RWPE2 (cell line): Measurements from ENCODE around the gene SLC13A3.

ENCODE experiments used
- ATAC-seq: fragments of 200-7000 bp; cut with Tn5 transposase; 3 replicates; pipeline ENCODE4 v1.9.1; 2021; ENCODE audit warnings: low read depth
- DNase-seq: peaks from one replicate; pipeline ENCODE4 v3.0.0-alpha.2; 2020; ENCODE audit warnings: low spot score
- H3K27ac ChIP-seq: fragments of 450-650 bp; 2 replicates; pipeline ENCODE4 v1.5.1; 2017; ENCODE audit warnings: mild to moderate bottlenecking; ENCODE audit not compliant: poor library complexity, severe bottlenecking
- H3K27me3 ChIP-seq: fragments of 250-450 bp; sonication (Bioruptor Pico); 2 replicates; pipeline ENCODE4 v1.5.1; 2021; ENCODE audit warnings: mild to moderate bottlenecking, moderate library complexity; ENCODE audit not compliant: insufficient read depth, poor library complexity, severe bottlenecking
- H3K36me3 ChIP-seq: fragments of 250-450 bp; sonication (Bioruptor Pico); 2 replicates; pipeline ENCODE4 v1.5.1; 2020; ENCODE audit warnings: low read depth, mild to moderate bottlenecking, moderate library complexity
- H3K4me1 ChIP-seq: fragments of 250-450 bp; sonication (Bioruptor Pico); 2 replicates; pipeline ENCODE4 v1.5.1; 2021; ENCODE audit warnings: mild to moderate bottlenecking, moderate library complexity; ENCODE audit not compliant: insufficient read depth, poor library complexity, severe bottlenecking
- H3K4me3 ChIP-seq: fragments of 250-450 bp; sonication (Bioruptor Pico); 2 replicates; pipeline ENCODE4 v1.5.1; 2021; ENCODE audit warnings: mild to moderate bottlenecking, moderate library complexity; ENCODE audit not compliant: severe bottlenecking
- H3K9me3 ChIP-seq: fragments of 250-450 bp; sonication (Bioruptor Pico); 2 replicates; pipeline ENCODE4 v1.5.1; 2021; ENCODE audit warnings: mild to moderate bottlenecking, moderate library complexity; ENCODE audit not compliant: severe bottlenecking
- TF ChIP-seq, protein P1 (sequence below): fragments of 450-650 bp; IDR thresholded peaks from one replicate; pipeline ENCODE4 v1.5.1; 2017; ENCODE audit warnings: mild to moderate bottlenecking, moderate library complexity; ENCODE audit not compliant: poor library complexity, severe bottlenecking

The SLC13A3 gene

DNA sequence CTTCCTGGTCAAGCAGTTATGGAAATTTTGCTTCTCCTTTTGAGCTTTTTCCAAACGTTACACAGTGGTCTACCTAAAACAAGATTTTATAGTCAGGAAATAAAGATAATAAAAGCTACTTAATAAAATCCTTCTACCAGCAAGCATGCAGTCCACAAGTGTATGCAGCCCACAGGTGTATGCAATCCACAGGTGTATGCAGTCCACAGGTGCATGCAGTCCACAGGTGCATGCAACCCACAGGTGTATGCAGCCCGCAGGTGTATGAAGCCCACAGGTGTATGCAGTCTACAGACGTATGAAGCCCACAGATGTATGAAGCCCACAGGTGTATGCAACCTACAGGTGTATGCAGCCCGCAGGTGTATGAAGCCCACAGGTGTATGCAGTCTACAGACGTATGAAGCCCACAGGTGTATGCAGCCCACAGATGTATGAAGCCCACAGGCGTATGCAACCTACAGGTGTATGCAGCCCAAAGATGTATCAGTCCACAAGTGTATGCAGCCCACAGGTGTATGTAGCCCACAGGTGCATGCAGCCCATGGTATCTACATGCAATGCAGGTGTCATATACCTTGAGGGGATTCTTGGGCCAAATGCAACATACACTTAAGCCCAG is 74.4 kb downstream of the SLC13A3 start:
- Histone ChIP-seq H3K4me1 (no peaks in the 10 kb centered on the region), H3K27me3 (no peaks in the 10 kb centered on the region), H3K9me3 (no peaks in the 10 kb centered on the region), H3K27ac (no peak overlapping the region), H3K36me3 (no peaks in the 10 kb centered on the region), H3K4me3 (no peak overlapping the region)
- DNase-seq (peak; percentile 57), ATAC-seq (no peak; the same call in 2 of the 3 replicates)
- TF ChIP-seq, protein P1, sequence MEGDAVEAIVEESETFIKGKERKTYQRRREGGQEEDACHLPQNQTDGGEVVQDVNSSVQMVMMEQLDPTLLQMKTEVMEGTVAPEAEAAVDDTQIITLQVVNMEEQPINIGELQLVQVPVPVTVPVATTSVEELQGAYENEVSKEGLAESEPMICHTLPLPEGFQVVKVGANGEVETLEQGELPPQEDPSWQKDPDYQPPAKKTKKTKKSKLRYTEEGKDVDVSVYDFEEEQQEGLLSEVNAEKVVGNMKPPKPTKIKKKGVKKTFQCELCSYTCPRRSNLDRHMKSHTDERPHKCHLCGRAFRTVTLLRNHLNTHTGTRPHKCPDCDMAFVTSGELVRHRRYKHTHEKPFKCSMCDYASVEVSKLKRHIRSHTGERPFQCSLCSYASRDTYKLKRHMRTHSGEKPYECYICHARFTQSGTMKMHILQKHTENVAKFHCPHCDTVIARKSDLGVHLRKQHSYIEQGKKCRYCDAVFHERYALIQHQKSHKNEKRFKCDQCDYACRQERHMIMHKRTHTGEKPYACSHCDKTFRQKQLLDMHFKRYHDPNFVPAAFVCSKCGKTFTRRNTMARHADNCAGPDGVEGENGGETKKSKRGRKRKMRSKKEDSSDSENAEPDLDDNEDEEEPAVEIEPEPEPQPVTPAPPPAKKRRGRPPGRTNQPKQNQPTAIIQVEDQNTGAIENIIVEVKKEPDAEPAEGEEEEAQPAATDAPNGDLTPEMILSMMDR = no peak

DNA sequence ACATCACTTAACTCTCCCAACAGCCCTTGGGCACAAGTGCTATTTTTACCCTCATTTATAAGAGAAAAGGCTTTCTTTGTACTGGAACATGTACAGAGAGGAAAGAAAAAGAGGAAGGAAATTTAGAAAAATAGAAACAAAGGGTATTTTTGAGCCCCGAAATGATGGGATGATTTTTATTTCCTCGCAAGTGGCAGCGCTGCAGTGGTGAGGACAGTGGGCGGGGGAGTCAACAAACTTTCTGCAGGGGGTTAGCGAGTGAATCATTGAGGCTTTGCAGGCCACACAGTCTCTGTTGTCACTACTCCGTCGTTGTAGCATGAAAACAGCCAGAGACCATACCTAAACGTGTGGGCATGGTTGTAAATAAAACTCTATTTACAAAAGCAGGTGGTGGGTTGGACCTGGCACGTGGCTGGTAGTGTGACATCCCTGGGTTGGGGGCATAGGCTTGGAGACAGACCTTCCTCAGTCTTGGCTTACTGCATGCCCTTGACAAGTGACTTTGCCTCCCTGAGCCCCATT is 75.3 kb downstream of the SLC13A3 start:
- Histone ChIP-seq H3K27me3 (no peaks in the 10 kb centered on the region), H3K9me3 (no peaks in the 10 kb centered on the region), H3K36me3 (no peaks in the 10 kb centered on the region), H3K4me1 (no peaks in the 10 kb centered on the region), H3K4me3 (no peak overlapping the region), H3K27ac (no peak overlapping the region)
- ATAC-seq (no peak), DNase-seq (peak; percentile 55)
- TF ChIP-seq, protein P1 = no peak

DNA sequence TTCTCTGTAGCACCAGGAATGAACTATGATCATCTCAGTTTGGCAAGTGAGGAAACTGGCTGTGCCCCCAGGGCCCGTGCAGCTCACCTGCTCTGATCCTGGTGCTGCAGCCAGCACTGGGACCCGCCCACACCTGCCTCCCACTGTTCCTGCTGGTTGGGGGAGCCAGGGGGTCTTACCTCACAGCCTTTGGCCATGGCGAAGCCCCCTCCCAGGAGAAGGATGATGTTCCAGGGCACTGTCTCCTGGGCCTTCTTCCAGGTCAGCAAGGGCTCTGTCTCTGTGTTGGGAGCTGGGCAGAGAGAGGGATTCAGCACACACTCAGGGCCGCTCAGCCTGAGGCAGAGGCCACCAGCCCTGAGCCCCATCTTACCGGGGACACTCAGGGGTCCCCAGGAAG is 75.9 kb downstream of the SLC13A3 start:
- Histone ChIP-seq H3K9me3 (no peaks in the 10 kb centered on the region), H3K36me3 (no peaks in the 10 kb centered on the region), H3K4me3 (no peak overlapping the region), H3K4me1 (no peaks in the 10 kb centered on the region), H3K27me3 (no peaks in the 10 kb centered on the region), H3K27ac (no peak overlapping the region)
- TF ChIP-seq, protein P1 = no peak
- ATAC-seq (peak; percentile 15; the same call in 1 of the 3 replicates), DNase-seq (peak; percentile 72)

DNA sequence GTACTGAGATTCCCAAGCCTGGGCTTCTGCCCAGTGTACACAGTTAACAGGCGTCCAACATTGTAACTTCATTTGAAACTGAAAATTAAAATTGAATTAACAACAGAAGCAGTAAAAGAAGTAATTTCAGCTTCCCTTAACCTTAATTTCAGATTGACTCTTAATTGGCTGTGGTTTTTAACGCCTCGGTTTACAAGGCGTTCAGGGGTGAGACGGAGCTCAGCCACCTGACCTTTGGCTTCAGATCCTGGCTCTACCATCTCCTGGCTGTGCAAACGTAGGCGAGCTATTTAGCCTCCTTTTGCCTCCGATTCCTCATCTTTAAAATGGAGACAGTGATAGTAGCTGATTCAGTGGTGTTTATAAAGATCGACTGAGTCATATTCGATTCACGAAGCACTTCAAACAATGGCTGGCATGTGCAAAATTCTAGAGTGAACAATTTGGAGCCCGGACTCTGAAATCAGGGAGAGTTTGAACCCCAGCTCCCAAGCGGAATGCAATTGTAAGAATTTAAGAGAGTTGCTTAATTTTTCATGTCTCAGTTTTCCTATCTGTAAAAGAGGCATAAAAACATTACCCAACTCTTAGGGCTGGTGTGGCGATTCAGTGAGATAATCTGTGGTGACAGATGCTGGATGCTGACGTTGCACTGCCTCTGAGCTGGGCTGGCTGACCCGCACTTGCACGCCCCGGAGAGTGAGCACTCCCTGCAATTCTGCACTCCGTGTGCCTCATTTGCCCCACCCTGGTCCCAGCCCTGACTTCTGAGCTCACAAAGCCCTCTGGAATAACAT is 77.3 kb downstream of the SLC13A3 start:
- H3K27me3 ChIP-seq = no peaks in the 10 kb centered on the region
- TF ChIP-seq, protein P1 = no peak
- no peaks in the 10 kb centered on the region for H3K9me3 ChIP-seq
- H3K36me3 ChIP-seq = no peaks in the 10 kb centered on the region
- no peaks in the 10 kb centered on the region for H3K4me1 ChIP-seq
- peak; percentile 75 for DNase-seq
- no peak overlapping the region for H3K27ac ChIP-seq
- no peak for ATAC-seq
- H3K4me3 ChIP-seq = no peak overlapping the region

DNA sequence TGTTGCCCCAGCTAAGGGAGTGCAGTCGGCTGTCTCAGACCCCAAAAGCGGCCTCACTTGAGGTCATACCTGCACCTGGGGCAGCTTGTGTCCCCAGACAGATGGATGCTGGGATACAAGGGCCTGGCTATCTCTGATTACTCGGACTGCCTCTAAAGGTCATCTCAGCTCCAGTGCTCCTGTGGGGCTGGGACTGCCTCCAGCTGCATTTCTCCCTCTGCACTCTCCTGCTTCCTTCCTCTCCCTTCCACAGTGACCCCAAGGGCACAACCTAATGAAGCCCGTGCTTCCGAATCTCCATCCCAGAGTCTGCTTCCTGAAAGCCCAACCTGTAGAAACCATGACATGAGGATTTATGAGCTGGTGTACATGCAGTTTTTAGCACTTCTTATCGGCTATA is 78.0 kb downstream of the SLC13A3 start:
- TF ChIP-seq, protein P1 = no peak
- DNase-seq (peak; percentile 55), ATAC-seq (no peak)

More for the DNA sequence above, 78.0 kb downstream of the SLC13A3 start:
- no peaks in the 10 kb centered on the region for H3K9me3 ChIP-seq
- H3K27me3 ChIP-seq = no peaks in the 10 kb centered on the region
- no peak overlapping the region for H3K4me3 ChIP-seq
- H3K4me1 ChIP-seq = no peaks in the 10 kb centered on the region
- H3K27ac ChIP-seq = no peak overlapping the region
- no peaks in the 10 kb centered on the region for H3K36me3 ChIP-seq
